ENCODE data around the gene RAD50.

DNA sequence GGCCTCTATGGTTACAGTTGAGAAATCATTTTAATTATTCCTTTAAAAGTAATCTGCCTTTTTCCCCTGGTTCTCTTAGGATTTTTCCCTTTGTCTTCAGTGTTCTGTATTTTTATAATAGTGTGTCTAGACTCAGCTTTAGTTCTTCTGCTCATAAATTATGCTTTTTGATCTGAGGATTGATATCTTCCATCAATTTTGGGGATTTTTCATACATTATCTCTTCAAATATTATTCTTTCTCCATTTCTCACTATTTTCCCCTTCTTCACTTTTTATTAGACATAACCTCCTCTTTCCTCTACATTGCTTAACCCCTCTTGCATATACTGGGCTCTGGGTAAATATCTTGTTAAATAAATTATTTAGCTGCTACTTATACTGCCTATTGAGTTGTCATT lies 64.9 kb downstream of the RAD50 start:
- TF ChIP-seq POLR2AphosphoS5 (IDR thresholded peaks at IDR 0.05; ENCODE audit: low read depth, low read length) (no peak), SIN3A (IDR thresholded peaks at IDR 0.05; ENCODE audit: borderline replicate concordance, insufficient read depth, low read length) (no peak), TAF1 (IDR thresholded peaks at IDR 0.05; ENCODE audit: borderline replicate concordance, insufficient read depth, low read length) (no peak), REST (IDR thresholded peaks at IDR 0.05; ENCODE audit: insufficient read depth in 1 of 2, low read depth in 2 of 2, low read length in 2 of 2) (no peak)

All from PFSK-1 (cell line).